NCI-H2029 (cell line): ENCODE data around the gene CRYAA.

Experiments used
- DNase-seq: peaks from one replicate; lab custom pipeline; 2025; lab: John Stamatoyannopoulos, UW

CRYAA gene

GRCh38 chr21:43203591-43203990 lies 34.8 kb downstream of the CRYAA start:
- no peak for DNase-seq

GRCh38 chr21:43204638-43205037 lies 35.8 kb downstream of the CRYAA start:
- no peak for DNase-seq

- no peak for DNase-seq
Observed at GRCh38 chr21:43206231-43207042, 37.6 kb downstream of the CRYAA start.

GRCh38 chr21:43207043-43207315 lies 38.2 kb downstream of the CRYAA start:
- DNase-seq = no peak

- DNase-seq = no peak
Observed at GRCh38 chr21:43207868-43208267, 39.1 kb downstream of the CRYAA start.

- DNase-seq = no peak
Observed at GRCh38 chr21:43208561-43209332, 39.9 kb downstream of the CRYAA start.

GRCh38 chr21:43209575-43210453 lies 41.0 kb downstream of the CRYAA start:
- DNase-seq = no peak

GRCh38 chr21:43210454-43211071 lies 41.8 kb downstream of the CRYAA start:
- DNase-seq = no peak

- peak; percentile 26 for DNase-seq
Observed at GRCh38 chr21:43211072-43211759, 42.4 kb downstream of the CRYAA start.

- DNase-seq = peak; percentile 16
Observed at GRCh38 chr21:43211760-43212115, 42.9 kb downstream of the CRYAA start.
